ENCODE measurements around the gene C15orf62.

GRCh38 chr15:40723919-40724318 is 45.9 kb upstream of the C15orf62 start:
- TF ChIP-seq TAF1 (IDR thresholded peaks at IDR 0.05; ENCODE audit: borderline replicate concordance, insufficient read depth, low read length) = no peak
- TF ChIP-seq FOXP2 (optimal IDR thresholded peaks at IDR 0.05; ENCODE audit: borderline replicate concordance, extremely low read depth, extremely low read length, insufficient read depth) = no peak
- no peak for TF ChIP-seq REST (IDR thresholded peaks at IDR 0.05; ENCODE audit: insufficient read depth in 1 of 2, low read depth in 2 of 2, low read length in 2 of 2)
- TF ChIP-seq POLR2AphosphoS5 (IDR thresholded peaks at IDR 0.05; ENCODE audit: low read depth, low read length) = no peak

Measured in PFSK-1 (cell line).